Endothelial cell of umbilical vein (primary cell): ENCODE data around the gene URAD.

ENCODE experiments used
- EZH2 ChIP-seq: IDR thresholded peaks from 2 replicates; pipeline ENCODE4 v1.6.1; 2012; ENCODE audit warnings: borderline replicate concordance, low read depth, mild to moderate bottlenecking, moderate library complexity, low read length, inconsistent platforms; ENCODE audit not compliant: severe bottlenecking
- JUN ChIP-seq: IDR thresholded peaks from 2 replicates; pipeline ENCODE4 v1.6.1; 2011; ENCODE audit warnings: borderline replicate concordance, low read depth; ENCODE audit not compliant: insufficient read length, insufficient read depth
- MAX ChIP-seq: IDR thresholded peaks from 2 replicates; pipeline ENCODE4 v1.6.1; 2011; ENCODE audit not compliant: insufficient read depth, insufficient read length
- POLR2A ChIP-seq: IDR thresholded peaks from 2 replicates; pipeline ENCODE4 v1.6.1; 2012; ENCODE audit warnings: low read depth, mild to moderate bottlenecking, control low read depth, low read length
- POLR2AphosphoS5 ChIP-seq: IDR thresholded peaks from 2 replicates; pipeline ENCODE4 v1.6.1; 2012; ENCODE audit warnings: low read depth, mild to moderate bottlenecking, control low read depth, low read length, moderate library complexity; ENCODE audit not compliant: insufficient read depth
- TF ChIP-seq, protein P1 (sequence below), 2 donors: IDR thresholded peaks; 1 replicate in 1 of 2; 2 replicates in 1 of 2; pipeline ENCODE4 v1.5.1; 2011; ENCODE audit warnings: low read length in 2 of 2, mild to moderate bottlenecking in 2 of 2, moderate library complexity in 2 of 2, control low read depth in 1 of 2, inconsistent platforms in 1 of 2, low read depth in 1 of 2; ENCODE audit not compliant: insufficient read depth in 1 of 2; ENCODE audit errors: extremely low read depth in 1 of 2

DNA sequence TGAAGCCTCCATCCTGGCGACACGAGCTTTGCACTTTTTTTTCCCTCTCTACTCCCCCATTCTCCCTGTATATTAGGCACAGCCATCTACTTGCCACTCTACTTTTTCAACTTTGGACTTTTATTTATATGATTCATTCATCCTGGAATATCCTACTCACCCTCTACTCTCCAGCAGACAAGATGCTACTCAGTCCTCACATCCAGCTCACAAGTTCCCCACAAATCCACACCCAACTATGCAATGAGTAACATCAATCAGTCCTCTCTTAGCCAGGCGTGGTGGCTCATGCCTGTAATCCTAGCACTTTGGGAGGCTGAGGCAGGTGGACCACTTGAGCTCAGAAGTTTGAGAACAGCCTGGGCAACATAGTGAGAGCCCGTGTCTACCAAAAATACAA, 23.9 kb upstream of the URAD start:
- TF ChIP-seq, protein P1, sequence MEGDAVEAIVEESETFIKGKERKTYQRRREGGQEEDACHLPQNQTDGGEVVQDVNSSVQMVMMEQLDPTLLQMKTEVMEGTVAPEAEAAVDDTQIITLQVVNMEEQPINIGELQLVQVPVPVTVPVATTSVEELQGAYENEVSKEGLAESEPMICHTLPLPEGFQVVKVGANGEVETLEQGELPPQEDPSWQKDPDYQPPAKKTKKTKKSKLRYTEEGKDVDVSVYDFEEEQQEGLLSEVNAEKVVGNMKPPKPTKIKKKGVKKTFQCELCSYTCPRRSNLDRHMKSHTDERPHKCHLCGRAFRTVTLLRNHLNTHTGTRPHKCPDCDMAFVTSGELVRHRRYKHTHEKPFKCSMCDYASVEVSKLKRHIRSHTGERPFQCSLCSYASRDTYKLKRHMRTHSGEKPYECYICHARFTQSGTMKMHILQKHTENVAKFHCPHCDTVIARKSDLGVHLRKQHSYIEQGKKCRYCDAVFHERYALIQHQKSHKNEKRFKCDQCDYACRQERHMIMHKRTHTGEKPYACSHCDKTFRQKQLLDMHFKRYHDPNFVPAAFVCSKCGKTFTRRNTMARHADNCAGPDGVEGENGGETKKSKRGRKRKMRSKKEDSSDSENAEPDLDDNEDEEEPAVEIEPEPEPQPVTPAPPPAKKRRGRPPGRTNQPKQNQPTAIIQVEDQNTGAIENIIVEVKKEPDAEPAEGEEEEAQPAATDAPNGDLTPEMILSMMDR (IDR thresholded peaks at IDR 0.05; ENCODE audit: extremely low read depth in 1 of 2, insufficient read depth in 1 of 2, low read depth in 1 of 2, low read length in 2 of 2): no peak
- TF ChIP-seq EZH2: no peak
- TF ChIP-seq JUN: no peak
- TF ChIP-seq POLR2AphosphoS5: no peak
- no peak for TF ChIP-seq POLR2A
- TF ChIP-seq MAX: no peak
